GM19043 (cell line): ENCODE measurements around the gene GSTT2B.
"Not testable (repeated sequence)": the region's sequence is repeated elsewhere in the genome, so short reads cannot be mapped to it uniquely, and the experiment has no call there.

Experiments
- ATAC-seq: cut with Tn5 transposase; IDR thresholded peaks from one replicate; pipeline ENCODE4 v1.9.1; 2021; ENCODE audit warnings: low read depth; ENCODE audit not compliant: unreplicated experiment

The GSTT2B gene, protein sequence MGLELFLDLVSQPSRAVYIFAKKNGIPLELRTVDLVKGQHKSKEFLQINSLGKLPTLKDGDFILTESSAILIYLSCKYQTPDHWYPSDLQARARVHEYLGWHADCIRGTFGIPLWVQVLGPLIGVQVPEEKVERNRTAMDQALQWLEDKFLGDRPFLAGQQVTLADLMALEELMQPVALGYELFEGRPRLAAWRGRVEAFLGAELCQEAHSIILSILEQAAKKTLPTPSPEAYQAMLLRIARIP

GRCh38 chr22:23961084-23961771 is at the start of gene GSTT2B:
TSS of gene GSTT2B (minus strand) at chr22:23961195. CDS start at chr22:23961131, 64 bp downstream.
- ATAC-seq: not testable (repeated sequence)

DNA sequence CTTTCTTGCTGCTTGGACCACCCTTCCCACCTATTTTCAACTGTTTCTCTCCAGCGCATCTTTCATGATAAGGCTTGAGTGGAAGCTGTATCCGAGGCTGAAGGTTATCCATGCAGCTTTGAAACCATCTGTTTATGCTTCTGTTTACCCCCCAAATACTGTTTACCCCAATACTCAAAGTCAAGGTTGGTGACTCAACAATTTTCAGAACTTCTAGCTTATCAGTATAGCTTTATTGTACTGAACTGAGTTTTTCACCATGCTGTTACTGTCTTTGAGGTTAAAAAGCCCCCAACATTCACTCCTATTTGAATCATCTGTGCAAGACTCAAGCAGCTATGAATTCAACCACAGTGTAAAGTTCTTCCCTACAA is 49.0 kb upstream of the GSTT2B start:
- ATAC-seq: no peak

DNA sequence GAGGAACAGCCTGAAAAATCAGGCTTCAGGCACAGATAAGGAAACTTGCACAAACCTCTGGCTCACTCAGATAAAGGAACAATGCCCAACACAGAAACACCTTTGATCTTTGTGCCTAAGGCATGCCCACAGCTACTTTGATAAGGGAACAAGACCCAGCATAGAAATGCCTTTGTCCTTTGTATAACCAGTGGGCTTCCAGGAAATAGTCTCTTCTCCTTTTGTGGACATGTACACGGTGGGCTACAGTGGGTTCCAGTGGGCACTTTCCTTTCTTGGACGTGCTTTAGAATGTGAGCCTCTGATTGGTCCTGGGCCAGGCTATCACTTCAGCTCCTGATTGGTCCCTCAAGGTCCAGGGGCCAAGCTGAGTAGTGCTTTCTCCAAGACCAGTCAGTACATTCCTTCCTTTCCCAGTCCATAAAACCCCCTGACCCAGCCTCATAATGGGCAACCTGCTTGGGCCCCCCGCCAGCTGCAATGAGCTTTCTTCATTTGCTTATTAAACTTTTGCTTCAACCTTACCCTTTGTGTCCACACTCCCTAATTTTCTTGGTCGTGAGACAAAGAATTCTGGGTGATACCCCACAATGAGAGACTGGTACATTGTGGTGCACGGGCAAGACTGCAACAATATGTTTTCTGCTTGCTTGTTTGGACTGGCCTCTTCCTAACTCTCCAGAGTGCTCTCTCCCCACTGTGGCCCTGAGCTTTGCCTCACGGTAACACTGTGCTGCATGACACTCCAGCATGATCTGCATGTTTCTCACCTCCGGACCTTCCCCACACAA is 48.4 kb upstream of the GSTT2B start:
- ATAC-seq: no peak

GRCh38 chr22:24008381-24009226 is 47.6 kb upstream of the GSTT2B start:
- ATAC-seq: no peak

- no peak for ATAC-seq
Measured at GRCh38 chr22:24008022-24008283, 47.0 kb upstream of the GSTT2B start.

DNA sequence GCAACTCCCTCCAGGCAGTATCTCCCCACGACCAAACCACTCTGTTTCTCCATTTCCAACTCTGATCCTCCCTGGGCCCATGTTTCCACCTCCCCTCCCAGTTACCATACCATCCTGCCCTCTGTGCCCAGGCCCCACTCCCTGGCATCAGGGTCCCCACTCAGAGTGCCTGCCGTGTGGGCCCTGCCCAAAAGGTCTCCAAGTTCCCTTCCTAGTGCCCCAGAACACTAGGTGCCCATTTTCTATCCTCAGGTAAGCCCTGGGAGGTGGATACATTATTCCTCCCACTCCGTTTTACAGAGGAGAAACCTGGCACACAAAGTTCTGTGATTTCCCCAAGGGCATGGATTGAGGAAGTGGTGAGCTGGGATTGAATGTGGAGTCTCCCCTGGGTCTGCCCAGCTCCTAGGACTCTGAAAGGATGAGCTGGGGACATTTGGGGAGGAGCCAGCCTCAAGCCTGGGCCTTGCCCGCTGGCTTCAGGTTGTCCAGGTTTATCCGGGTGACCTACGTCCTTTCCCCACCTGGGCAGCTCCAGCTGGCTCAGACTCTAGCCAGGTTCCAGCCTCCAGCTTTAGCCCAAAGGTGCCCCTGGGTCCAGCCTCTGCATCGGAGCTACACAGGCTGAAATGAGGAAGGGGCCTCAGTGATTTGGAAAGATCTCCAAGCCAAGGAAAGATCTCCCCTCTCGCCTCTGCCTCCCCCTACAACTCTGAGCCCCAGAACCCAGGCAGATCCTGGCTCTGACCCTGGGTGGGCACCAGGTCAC is 46.4 kb upstream of the GSTT2B start:
- ATAC-seq: no peak

- ATAC-seq: no peak
Measured at GRCh38 chr22:24006914-24007214, 45.9 kb upstream of the GSTT2B start.

- no peak for ATAC-seq
Measured at GRCh38 chr22:24006207-24006913, 45.4 kb upstream of the GSTT2B start.

DNA sequence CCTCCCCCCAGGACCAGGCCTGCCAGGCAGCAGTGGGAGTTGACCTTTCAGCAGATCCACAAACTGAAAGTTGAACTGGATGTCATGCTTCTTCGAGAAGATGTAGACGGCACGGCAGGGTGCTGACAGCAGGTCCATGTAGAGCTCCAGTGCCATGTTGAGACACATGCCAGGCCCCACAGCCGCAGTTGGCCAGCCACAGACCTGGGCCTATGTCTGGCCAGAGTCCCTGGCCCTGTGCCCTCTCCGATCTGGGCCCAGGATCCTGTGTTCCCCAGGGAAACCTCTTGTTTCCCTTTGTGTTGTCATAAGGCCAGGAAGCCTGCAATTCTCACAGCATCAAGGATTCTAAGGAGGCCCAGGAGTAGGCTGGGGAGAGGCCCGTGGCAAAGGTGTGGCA is 44.2 kb upstream of the GSTT2B start, which contains the start of gene GSTT4:
TSS of gene GSTT4 (minus strand) at position 253 of the 400 bp plus-strand sequence. CDS start at position 156, 97 bp downstream.
- no peak for ATAC-seq

DNA sequence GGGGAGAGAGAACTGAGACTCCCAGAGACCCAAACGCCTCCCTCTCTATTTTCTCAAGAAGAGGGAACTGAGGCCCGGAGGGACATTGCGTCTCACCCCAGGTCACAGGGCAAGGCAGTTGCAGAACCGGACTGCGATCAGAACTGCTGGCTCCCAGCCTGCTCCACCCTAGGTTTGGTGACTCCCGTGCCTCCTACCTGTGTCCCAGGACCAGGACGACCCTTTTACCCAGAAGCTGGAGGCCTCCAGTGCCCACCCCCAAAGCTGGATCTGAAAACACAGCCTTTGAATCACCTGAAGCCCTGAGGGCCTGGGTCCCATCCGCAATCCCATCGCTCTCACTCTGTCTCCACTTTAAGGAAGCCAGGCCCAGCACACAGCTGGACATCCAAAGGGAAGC is 42.9 kb upstream of the GSTT2B start:
- no peak for ATAC-seq

DNA sequence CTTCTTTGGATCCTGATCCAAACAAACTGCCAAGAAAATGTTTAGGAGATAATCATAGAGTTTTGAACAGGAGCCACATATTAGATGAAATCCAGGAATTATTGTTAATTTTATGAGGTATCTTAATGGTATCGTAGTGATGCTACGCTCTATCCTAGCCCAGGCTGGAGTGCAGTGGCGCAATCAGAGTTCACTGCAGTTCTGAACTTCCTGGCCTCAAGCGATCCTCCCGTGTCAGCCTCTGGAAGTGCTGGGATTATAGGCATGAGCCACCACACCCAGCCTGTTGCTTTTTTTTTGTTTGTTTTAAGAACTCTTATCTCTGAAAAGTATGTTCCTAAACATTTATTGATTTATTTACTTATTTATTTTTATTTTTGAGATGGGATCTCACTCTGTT is 41.9 kb upstream of the GSTT2B start:
- no peak for ATAC-seq

DNA sequence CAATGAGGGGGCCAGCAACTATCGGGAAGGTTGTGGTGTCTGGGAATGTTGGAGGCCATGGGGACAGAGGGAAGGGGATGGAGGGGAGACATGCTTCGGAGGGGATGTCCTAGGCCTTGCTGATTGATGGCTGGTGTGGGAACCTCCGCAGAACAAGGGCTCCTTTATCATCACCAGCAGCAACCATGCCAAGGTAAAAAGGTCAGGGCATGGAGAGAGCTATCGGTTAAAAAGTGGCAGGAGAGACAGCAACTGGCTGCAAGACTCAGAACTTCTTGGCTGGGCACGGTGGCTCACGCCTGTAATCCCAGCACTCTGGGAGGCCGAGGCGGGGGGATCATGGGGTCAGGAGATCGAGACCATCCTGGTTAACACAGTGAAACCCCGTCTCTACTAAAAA is 41.3 kb upstream of the GSTT2B start:
- ATAC-seq: no peak

DNA sequence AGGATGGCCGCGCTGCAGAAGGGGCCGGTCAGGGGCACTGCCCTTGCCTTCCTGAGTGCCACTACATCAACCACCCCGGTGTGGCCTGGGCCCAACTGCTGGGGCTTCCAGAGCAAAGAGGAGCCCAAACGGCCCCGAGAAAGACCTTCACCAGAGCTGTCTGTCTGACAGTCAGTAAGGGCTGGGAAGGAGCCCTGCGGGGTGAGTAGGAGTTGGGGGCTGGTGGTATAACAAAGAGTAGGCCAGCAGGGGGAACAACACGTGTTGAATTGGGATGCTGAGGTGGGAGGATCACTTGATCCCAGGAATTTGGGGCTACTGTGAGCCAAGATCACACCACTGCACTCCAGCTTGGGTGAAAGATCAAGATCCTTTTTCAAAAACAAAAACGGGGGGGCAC is 40.3 kb upstream of the GSTT2B start:
- ATAC-seq: no peak

DNA sequence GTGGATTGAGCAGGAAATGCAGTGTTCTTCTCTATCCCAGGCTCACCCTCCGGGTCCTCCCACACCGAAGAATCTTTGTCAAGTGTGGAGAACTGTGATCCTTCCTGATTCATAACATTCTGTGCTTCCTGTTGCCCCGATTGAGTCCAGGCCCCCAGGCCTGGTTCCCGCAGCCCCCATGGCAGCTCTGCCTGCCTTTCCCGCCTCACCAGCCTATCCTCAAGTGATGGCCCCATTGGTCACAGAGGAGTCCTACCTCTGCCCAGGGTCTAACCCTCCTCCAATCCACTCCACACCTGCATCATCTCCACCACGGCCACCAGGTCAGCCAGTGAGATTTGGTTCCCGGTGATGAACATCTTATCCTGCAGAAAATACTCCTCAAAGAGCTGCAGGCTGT is 38.8 kb upstream of the GSTT2B start:
- ATAC-seq: not testable (repeated sequence)

DNA sequence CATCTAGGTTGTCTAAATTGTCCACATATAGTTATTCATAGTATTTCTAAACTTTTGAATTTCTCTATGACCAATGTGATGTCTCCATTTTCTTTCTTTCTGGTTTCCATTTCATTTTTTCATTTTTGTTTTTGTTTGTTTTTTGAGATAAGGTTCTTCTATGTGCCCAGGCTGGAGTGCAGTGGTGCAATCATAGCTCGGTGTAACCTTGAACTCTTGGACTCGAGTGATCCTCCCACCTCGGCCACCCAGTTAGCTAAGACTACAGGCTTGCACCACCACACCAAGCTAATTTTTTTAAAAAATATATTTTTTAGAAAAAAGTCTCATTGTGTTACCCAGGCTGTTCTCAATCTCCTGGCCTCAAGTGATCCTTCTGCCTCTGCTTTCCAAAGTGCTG is 36.1 kb upstream of the GSTT2B start:
- no peak for ATAC-seq

GRCh38 chr22:23993581-23994177 is 32.7 kb upstream of the GSTT2B start:
- not testable (repeated sequence) for ATAC-seq

DNA sequence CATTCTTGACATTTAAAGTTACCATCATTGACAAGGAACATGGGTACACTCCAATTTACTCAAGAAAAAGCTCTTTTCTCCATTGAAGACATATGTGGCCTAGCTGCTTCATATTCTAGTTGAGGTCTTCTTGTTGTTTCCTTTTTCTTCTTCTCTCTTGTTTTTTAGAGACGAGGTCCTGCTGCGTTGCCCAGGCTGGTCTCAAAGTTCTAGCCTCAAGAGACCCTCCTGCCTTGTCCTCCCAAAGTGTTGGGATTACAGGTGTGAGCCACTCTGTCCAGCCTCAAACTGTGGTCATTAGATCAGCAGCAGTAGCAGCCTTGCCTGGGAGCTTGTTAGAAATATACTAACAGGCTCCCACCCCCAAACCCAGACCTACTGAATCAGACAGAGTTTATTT is 32.1 kb upstream of the GSTT2B start:
- not testable (repeated sequence) for ATAC-seq

- not testable (repeated sequence) for ATAC-seq
Measured at GRCh38 chr22:23989583-23990244, 28.7 kb upstream of the GSTT2B start.
